GM10266 (cell line): ENCODE data around the gene PDZD2.

Source experiments
- DNase-seq: peaks from one replicate; pipeline ENCODE4 v3.0.0; 2012; ENCODE audit errors: extremely low spot score
- CTCF ChIP-seq: IDR thresholded peaks from 2 replicates; pipeline ENCODE4 v1.5.1; 2012; ENCODE audit warnings: mild to moderate bottlenecking, low read depth; ENCODE audit not compliant: control insufficient read depth, insufficient read depth; ENCODE audit errors: missing control alignments

The PDZD2 gene

GRCh38 chr5:32144378-32145207, 505.7 kb downstream of the PDZD2 start:
- TF ChIP-seq CTCF: no peak
- DNase-seq: no peak

- no peak for DNase-seq
- TF ChIP-seq CTCF: no peak
Measured at GRCh38 chr5:32145378-32145777, 506.4 kb downstream of the PDZD2 start.

- DNase-seq: no peak
- no peak for TF ChIP-seq CTCF
Measured at GRCh38 chr5:32147236-32147635, 508.3 kb downstream of the PDZD2 start.

- DNase-seq: no peak
Measured at GRCh38 chr5:32147959-32148358, 509.0 kb downstream of the PDZD2 start.

GRCh38 chr5:32150366-32150765, 511.4 kb downstream of the PDZD2 start:
- no peak for DNase-seq
- TF ChIP-seq CTCF: no peak

More at GRCh38 chr5:32147959-32148358, 509.0 kb downstream of the PDZD2 start:
- TF ChIP-seq CTCF: no peak

GRCh38 chr5:32151198-32151597, 512.3 kb downstream of the PDZD2 start:
- DNase-seq: no peak
- TF ChIP-seq CTCF: no peak

- no peak for TF ChIP-seq CTCF
- no peak for DNase-seq
Measured at GRCh38 chr5:32153723-32154122, 514.8 kb downstream of the PDZD2 start.
